Measurements from ENCODE around the gene RFX2.

The RFX2 gene

GRCh38 chr19:5969476-5969875, 140.8 kb downstream of the RFX2 start:
- H4K20me1 ChIP-seq (ENCODE audit: insufficient read depth, low read length, poor library complexity, severe bottlenecking) = peaks cover 95% of the 10 kb centered on the region
- no peaks in the 10 kb centered on the region for H3F3A ChIP-seq (ENCODE audit: low read depth)
- peaks cover 100% of the 10 kb centered on the region for H3K79me2 ChIP-seq (ENCODE audit: insufficient read depth, low read length)
- peaks cover 37% of the 10 kb centered on the region for H3K4me1 ChIP-seq (ENCODE audit: insufficient read depth, low read length, poor library complexity, severe bottlenecking)
- H3K4me2 ChIP-seq (ENCODE audit: low read depth, low read length, poor library complexity, severe bottlenecking) = no peak overlapping the region
- no peak overlapping the region for H3K4me3 ChIP-seq (ENCODE audit: low read length, poor library complexity, severe bottlenecking)
- peaks cover 8% of the 10 kb centered on the region; the same call in 1 of the 2 replicates for H3K36me3 ChIP-seq (ENCODE audit: insufficient read depth, low read length)
- TF ChIP-seq CTCF (conservative IDR thresholded peaks at IDR 0.05; ENCODE audit: low read length) = no peak
- TF ChIP-seq EZH2phosphoT487 (IDR thresholded peaks at IDR 0.05; ENCODE audit: borderline replicate concordance) = no peak
- H3K9me3 ChIP-seq (ENCODE audit: insufficient read depth, low read depth, low read length) = no peaks in the 10 kb centered on the region
- no peaks in the 10 kb centered on the region for H3K9me2 ChIP-seq (replicated peaks; ENCODE audit: low read depth, low read length)
- no peaks in the 10 kb centered on the region for H3K27me3 ChIP-seq (ENCODE audit: insufficient read depth, low read length, poor library complexity, severe bottlenecking)
- no peak overlapping the region for H2AFZ ChIP-seq (ENCODE audit: low read length)
- no peak overlapping the region for H3K9ac ChIP-seq (ENCODE audit: low read depth, low read length, poor library complexity, severe bottlenecking)

GRCh38 chr19:5968431-5969373, 141.6 kb downstream of the RFX2 start:
- Histone ChIP-seq H3F3A (ENCODE audit: low read depth) (no peaks in the 10 kb centered on the region), H3K4me1 (ENCODE audit: insufficient read depth, low read length, poor library complexity, severe bottlenecking) (peaks cover 30% of the 10 kb centered on the region), H3K4me3 (ENCODE audit: low read length, poor library complexity, severe bottlenecking) (no peak overlapping the region), H3K27me3 (ENCODE audit: insufficient read depth, low read length, poor library complexity, severe bottlenecking) (no peaks in the 10 kb centered on the region), H3K36me3 (ENCODE audit: insufficient read depth, low read length) (peaks cover 8% of the 10 kb centered on the region; the same call in 1 of the 2 replicates), H4K20me1 (ENCODE audit: insufficient read depth, low read length, poor library complexity, severe bottlenecking) (peaks cover 95% of the 10 kb centered on the region), H3K9me3 (ENCODE audit: insufficient read depth, low read depth, low read length) (no peaks in the 10 kb centered on the region), H3K4me2 (ENCODE audit: low read depth, low read length, poor library complexity, severe bottlenecking) (peak overlapping the region; percentile 44), H3K9me2 (replicated peaks; ENCODE audit: low read depth, low read length) (no peaks in the 10 kb centered on the region), H2AFZ (ENCODE audit: low read length) (no peak overlapping the region), H3K9ac (ENCODE audit: low read depth, low read length, poor library complexity, severe bottlenecking) (peak overlapping the region; percentile 16), H3K79me2 (ENCODE audit: insufficient read depth, low read length) (peaks cover 100% of the 10 kb centered on the region)
- TF ChIP-seq EZH2phosphoT487 (IDR thresholded peaks at IDR 0.05; ENCODE audit: borderline replicate concordance) = no peak
- no peak for TF ChIP-seq CTCF (conservative IDR thresholded peaks at IDR 0.05; ENCODE audit: low read length)

GRCh38 chr19:5967994-5968430, 142.3 kb downstream of the RFX2 start:
- no peaks in the 10 kb centered on the region for H3K27me3 ChIP-seq (ENCODE audit: insufficient read depth, low read length, poor library complexity, severe bottlenecking)
- TF ChIP-seq CTCF (conservative IDR thresholded peaks at IDR 0.05; ENCODE audit: low read length) (peak; percentile 84), EZH2phosphoT487 (IDR thresholded peaks at IDR 0.05; ENCODE audit: borderline replicate concordance) (no peak)
- H3K79me2 ChIP-seq (ENCODE audit: insufficient read depth, low read length) = peaks cover 100% of the 10 kb centered on the region
- H3K4me2 ChIP-seq (ENCODE audit: low read depth, low read length, poor library complexity, severe bottlenecking) = peak overlapping the region; percentile 44
- peaks cover 31% of the 10 kb centered on the region for H3K4me1 ChIP-seq (ENCODE audit: insufficient read depth, low read length, poor library complexity, severe bottlenecking)
- H4K20me1 ChIP-seq (ENCODE audit: insufficient read depth, low read length, poor library complexity, severe bottlenecking) = peaks cover 96% of the 10 kb centered on the region
- peaks cover 8% of the 10 kb centered on the region; the same call in 1 of the 2 replicates for H3K36me3 ChIP-seq (ENCODE audit: insufficient read depth, low read length)
- H3K9ac ChIP-seq (ENCODE audit: low read depth, low read length, poor library complexity, severe bottlenecking) = peak overlapping the region; percentile 16
- no peak overlapping the region for H2AFZ ChIP-seq (ENCODE audit: low read length)
- no peaks in the 10 kb centered on the region for H3F3A ChIP-seq (ENCODE audit: low read depth)
- no peaks in the 10 kb centered on the region for H3K9me2 ChIP-seq (replicated peaks; ENCODE audit: low read depth, low read length)
- H3K4me3 ChIP-seq (ENCODE audit: low read length, poor library complexity, severe bottlenecking) = no peak overlapping the region
- H3K9me3 ChIP-seq (ENCODE audit: insufficient read depth, low read depth, low read length) = no peaks in the 10 kb centered on the region

Data from Loucy (cell line).